Stimulated activated CD4-positive, alpha-beta T cell treated with anti-CD3 and anti-CD28 coated beads, Interleukin-12 subunit alpha, Interleukin-12 subunit beta, amount 100 ng/mL, for 48 hours (primary cell): ENCODE measurements around the gene TMEM116.

Experiments
- DNase-seq, 3 donors: peaks; one replicate each; pipeline ENCODE4 v3.0.0-alpha.2; 2020; ENCODE audit warnings: low read depth in 2 of 3, low spot score in 1 of 3

TMEM116 gene

GRCh38 chr12:111905502-111905901 lies 107.5 kb downstream of the TMEM116 start:
- DNase-seq: no peak

GRCh38 chr12:111904446-111904975 lies 108.5 kb downstream of the TMEM116 start:
- no peak for DNase-seq

- no peak for DNase-seq
These were observed 111.8 kb downstream of the TMEM116 start for GRCh38 chr12:111901182-111901581.

- no peak for DNase-seq
These were observed 118.4 kb downstream of the TMEM116 start for GRCh38 chr12:111894556-111894955.

GRCh38 chr12:111893287-111893686 lies 119.7 kb downstream of the TMEM116 start:
- no peak for DNase-seq

GRCh38 chr12:111887926-111888745 lies 124.8 kb downstream of the TMEM116 start:
- no peak for DNase-seq

GRCh38 chr12:111886662-111887545 lies 126.1 kb downstream of the TMEM116 start:
- DNase-seq: no peak

GRCh38 chr12:111881716-111882115 lies 131.2 kb downstream of the TMEM116 start:
- DNase-seq: no peak
